Fibroblast of the aortic adventitia (primary cell): Measurements from ENCODE around the gene AP3S2. TPM values are rescaled to one million over a fixed set of nuclear protein-coding genes. Genes with fewer than 3 reads are reported as not detected.
A peak's percentile ranks its signal among the peaks of the same experiment; 100 is the strongest.

Experiments used
- DNase-seq: peaks from one replicate; pipeline ENCODE4 v3.0.0-alpha.2; 2010; ENCODE audit warnings: low read depth
- H3K4me3 ChIP-seq: 2 replicates; pipeline ENCODE4 v1.5.1; 2011; ENCODE audit warnings: low read depth, mild to moderate bottlenecking, control low read depth, low read length, moderate library complexity
- total RNA-seq: library from RNA; depleted of rRNA; stranded (reverse); fragments of >200 nt; gene quantifications from 2 replicates; pipeline ENCODE4 v1.2.3, GENCODE V29; 2012; ENCODE audit warnings: low replicate concordance
- TF ChIP-seq, protein P1 (sequence below): IDR thresholded peaks from 2 replicates; pipeline ENCODE4 v1.5.1; 2011; ENCODE audit warnings: mild to moderate bottlenecking, low read length, control low read depth, inconsistent platforms; ENCODE audit not compliant: insufficient read depth

The AP3S2 gene
- total RNA-seq, 1 donor: 63.5 TPM

DNA sequence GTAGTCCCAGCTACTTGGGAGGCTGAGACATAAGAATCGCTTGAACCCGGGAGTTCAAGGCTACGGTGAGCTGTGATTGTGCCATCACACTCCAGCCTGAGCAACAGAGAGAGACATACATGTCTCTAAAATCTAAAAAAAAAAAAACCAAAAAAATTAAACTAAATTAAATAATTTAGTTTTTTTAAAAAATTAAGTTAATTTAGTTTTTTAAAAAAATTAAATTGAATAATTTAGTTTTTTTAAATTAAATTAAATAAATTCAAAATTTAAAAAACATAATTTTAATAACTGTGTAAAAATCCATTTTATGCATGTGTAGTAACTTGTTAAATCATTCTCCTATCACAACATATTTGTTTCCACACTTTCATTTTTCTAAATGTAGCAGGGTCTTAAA is 39.1 kb upstream of the AP3S2 start:
- TF ChIP-seq, protein P1, sequence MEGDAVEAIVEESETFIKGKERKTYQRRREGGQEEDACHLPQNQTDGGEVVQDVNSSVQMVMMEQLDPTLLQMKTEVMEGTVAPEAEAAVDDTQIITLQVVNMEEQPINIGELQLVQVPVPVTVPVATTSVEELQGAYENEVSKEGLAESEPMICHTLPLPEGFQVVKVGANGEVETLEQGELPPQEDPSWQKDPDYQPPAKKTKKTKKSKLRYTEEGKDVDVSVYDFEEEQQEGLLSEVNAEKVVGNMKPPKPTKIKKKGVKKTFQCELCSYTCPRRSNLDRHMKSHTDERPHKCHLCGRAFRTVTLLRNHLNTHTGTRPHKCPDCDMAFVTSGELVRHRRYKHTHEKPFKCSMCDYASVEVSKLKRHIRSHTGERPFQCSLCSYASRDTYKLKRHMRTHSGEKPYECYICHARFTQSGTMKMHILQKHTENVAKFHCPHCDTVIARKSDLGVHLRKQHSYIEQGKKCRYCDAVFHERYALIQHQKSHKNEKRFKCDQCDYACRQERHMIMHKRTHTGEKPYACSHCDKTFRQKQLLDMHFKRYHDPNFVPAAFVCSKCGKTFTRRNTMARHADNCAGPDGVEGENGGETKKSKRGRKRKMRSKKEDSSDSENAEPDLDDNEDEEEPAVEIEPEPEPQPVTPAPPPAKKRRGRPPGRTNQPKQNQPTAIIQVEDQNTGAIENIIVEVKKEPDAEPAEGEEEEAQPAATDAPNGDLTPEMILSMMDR: no peak
- DNase-seq: no peak
- H3K4me3 ChIP-seq: no peak overlapping the region

DNA sequence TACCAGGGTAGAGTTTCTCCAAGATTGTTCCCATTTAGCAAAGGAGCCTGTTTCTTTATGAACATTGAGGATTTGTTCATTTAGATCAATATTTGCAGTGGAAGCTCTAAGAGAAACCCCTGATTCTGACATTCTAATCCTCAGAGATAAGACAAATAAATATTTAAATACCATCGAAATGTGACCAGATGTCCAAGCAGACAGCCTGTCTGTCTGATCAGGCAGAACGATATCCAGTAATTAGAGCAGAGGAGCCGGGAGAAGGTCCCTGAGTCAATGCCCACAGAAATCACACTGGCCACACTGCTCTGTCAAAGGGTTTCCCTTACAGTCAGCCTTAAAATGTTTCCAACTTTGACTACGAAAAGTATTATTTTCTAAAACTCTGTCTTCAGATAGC is 34.6 kb upstream of the AP3S2 start:
- no peak for DNase-seq
- H3K4me3 ChIP-seq: no peak overlapping the region
- TF ChIP-seq, protein P1: no peak

DNA sequence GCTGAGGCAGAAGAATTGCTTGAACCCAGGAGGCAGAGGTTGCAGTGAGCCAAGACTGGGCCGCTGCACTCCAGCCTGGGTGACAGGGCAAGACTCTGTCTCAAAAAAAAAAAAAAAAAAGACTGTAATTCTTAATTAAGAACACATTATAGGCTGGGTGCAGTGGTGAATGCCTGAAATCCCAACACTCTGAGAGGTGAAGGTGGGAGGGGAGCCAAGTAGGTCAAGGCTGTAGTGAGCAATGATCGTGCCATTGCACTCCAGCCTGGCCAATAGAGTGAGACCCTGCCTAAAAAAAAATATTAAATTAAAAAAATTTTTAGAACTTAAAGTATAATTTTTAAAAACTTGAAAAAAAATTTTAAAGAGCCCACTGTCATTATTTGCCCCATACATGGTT is 32.4 kb upstream of the AP3S2 start:
- H3K4me3 ChIP-seq: no peak overlapping the region
- TF ChIP-seq, protein P1: no peak
- DNase-seq: peak; percentile 11

DNA sequence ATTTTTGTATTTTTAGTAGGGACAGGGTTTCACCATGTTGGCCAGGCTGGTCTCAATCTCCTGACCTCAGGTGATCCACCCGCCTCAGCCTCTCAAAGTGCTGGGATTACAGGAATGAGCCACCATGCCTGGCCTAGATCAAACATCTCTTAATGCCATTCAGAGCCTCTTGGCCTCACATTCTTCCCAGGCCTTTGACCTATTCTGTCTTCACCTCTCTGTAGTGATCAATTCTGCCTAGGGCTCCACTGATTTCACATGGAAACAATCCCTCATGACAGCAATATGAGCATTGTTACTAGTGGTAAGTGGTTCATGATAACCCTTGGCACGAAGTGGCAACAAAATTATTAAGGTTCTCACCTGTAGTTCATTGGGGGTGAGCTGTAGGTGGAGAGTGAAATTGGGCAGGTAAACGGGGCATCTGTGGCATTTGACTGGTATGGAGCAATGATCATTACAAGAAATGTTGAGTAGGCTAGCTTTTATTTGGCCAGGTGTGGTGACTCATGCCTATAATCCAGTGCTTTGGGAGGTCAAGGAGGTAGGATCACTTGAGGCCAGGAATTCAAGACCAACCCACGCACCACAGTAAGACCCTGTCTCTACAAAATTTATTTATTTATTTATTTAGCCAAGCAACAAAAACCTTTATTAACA is 23.8 kb upstream of the AP3S2 start:
- TF ChIP-seq, protein P1: no peak
- no peak for DNase-seq
- H3K4me3 ChIP-seq: no peak overlapping the region

DNA sequence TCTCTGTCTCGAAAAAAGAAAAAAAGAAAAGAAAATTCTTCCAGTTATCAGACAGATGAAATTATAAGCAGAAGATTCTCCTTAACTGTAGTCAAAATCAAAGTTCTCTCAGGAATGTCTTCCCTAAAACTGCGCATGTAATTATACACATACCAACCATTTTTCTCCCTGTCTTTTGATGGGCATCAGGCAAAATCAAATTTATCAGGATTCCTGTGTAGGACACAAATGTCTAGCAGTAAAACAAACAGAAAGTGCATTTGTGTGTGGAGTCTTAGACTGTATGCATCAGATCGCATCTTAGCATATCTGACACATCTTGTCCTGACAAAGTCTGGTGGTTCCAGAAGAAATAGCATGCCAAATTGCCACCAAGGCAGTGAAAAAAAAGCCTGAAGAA is 22.9 kb upstream of the AP3S2 start:
- no peak overlapping the region for H3K4me3 ChIP-seq
- no peak for DNase-seq
- TF ChIP-seq, protein P1: no peak

DNA sequence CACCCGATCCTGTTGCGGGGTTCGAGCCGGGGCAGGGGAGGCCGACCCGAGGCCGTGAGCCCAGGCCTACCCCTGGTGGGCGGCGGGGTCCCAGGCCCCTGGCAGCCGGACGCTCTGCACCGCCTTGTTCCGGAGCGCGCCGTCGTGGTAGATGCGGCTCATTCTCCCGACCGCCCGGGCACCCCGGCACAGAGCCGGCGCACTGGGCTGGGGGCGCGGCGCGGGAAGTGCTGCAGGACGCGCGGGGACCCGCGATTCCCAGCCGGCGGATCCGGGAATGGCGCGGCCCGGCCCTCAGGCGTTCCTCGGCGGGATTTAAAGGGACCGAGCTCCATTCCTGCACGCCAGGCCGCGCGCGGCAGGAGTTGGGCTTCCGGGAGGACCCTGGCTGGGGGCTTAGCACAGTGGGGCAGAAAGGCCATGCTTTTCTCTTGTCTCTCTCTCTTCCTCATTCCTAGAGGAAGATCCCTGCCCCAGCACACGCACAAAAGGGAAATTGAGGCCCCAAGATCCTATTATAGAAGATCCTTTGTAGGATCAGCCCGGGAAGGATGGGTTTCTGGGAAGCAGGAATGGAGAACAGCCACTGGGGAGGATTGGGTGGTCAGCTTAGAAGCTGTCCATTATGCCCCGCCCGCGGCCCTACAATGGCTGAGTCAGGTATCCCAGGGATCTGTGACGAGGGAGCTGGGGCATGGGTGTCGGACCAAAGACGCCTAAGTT is 19.0 kb upstream of the AP3S2 start, which contains the start of gene ARPIN:
TSS of gene ARPIN (minus strand) at position 279 of the 723 bp plus-strand sequence. CDS start at position 162, 117 bp downstream.
- TF ChIP-seq, protein P1: no peak
- DNase-seq: peak; percentile 47

More for the DNA sequence above, 19.0 kb upstream of the AP3S2 start, which contains the start of gene ARPIN:
- peak within 1 kb of the TSS; percentile 75 for H3K4me3 ChIP-seq
